SK-N-SH (cell line): ENCODE measurements around the gene MORN2. TPM values are rescaled to one million over a fixed set of nuclear protein-coding genes. Genes with fewer than 3 reads are reported as not detected.

Experiments
- CTCF ChIA-PET: fragments of 300-600, 350-600 bp; formaldehyde crosslinking; extraction: SDS; loops from one replicate; lab custom pipeline; 2021; lab: Yijun Ruan, JAX
- POLR2A ChIA-PET: fragments of 350-600 bp; sonication (Branson Sonifier 250); formaldehyde crosslinking; extraction: SDS; loops from one replicate; lab custom pipeline; 2020; ENCODE audit warnings: antibody characterized with exemption, inconsistent platforms; lab: Yijun Ruan, JAX
- DNase-seq: peaks from one replicate; pipeline ENCODE4 v3.0.0; 2012
- H2AFZ ChIP-seq: fragments of 200-600 bp; sonication (generic); 2 replicates; pipeline ENCODE4 v1.8.1; 2016; ENCODE audit warnings: antibody characterized with exemption, mild to moderate bottlenecking, low read depth
- H3F3A ChIP-seq: fragments of 200-600 bp; sonication (generic); replicated peaks from 2 replicates; pipeline ENCODE3; 2016; ENCODE audit warnings: antibody characterized with exemption, mild to moderate bottlenecking; ENCODE audit not compliant: insufficient read depth
- H3K27ac ChIP-seq, 2 experiments: fragments of 200-500 bp in 1 of 2; fragments of 200-600 bp in 1 of 2; sonication (Bioruptor generic) in 1 of 2; sonication (generic), shearing (Covaris generic) in 1 of 2; 2 replicates each; pipeline versions ENCODE4 v1.5.1 to v1.6.1; 2014 to 2016; ENCODE audit warnings: low read depth in 2 of 2, inconsistent platforms in 1 of 2, low read length in 1 of 2, mild to moderate bottlenecking in 1 of 2, mixed read lengths in 1 of 2
- H3K27me3 ChIP-seq: fragments of 200-600 bp; sonication (generic), shearing (Covaris generic); 2 replicates; pipeline ENCODE4 v1.6.1; 2016; ENCODE audit warnings: mixed run types; ENCODE audit not compliant: insufficient read depth
- H3K36me3 ChIP-seq, 2 experiments: fragments of 200-500 bp in 1 of 2; fragments of 200-600 bp in 1 of 2; sonication (Bioruptor generic) in 1 of 2; sonication (generic) in 1 of 2; replicated peaks in 1 of 2; 2 replicates each; pipeline versions ENCODE3 to v1.5.1; 2014 to 2016; ENCODE audit warnings: low read length in 1 of 2, mild to moderate bottlenecking in 1 of 2; ENCODE audit not compliant: insufficient read depth in 2 of 2, control insufficient read depth in 1 of 2
- H3K4me1 ChIP-seq, 2 experiments: fragments of 200-500 bp in 1 of 2; fragments of 200-600 bp in 1 of 2; sonication (Bioruptor generic) in 1 of 2; sonication (generic), shearing (Covaris generic) in 1 of 2; 2 replicates each; pipeline versions ENCODE4 v1.5.1 to v1.6.1; 2014 to 2016; ENCODE audit warnings: low read depth in 1 of 2, low read length in 1 of 2, mixed run types in 1 of 2; ENCODE audit not compliant: insufficient read depth in 2 of 2, control insufficient read depth in 1 of 2
- H3K4me2 ChIP-seq: fragments of 200-600 bp; sonication (generic), shearing (Covaris generic); 2 replicates; pipeline ENCODE4 v1.6.1; 2017; ENCODE audit warnings: mixed run types
- H3K4me3 ChIP-seq, 2 experiments: fragments of 200-500 bp in 1 of 2; fragments of 200-600 bp in 1 of 2; sonication (Bioruptor generic) in 1 of 2; sonication (generic), shearing (Covaris generic) in 1 of 2; 2 replicates each; pipeline versions ENCODE4 v1.5.1 to v1.8.1; 2014 to 2016; ENCODE audit warnings: low read depth in 2 of 2, inconsistent platforms in 1 of 2, low read length in 1 of 2, mild to moderate bottlenecking in 1 of 2, mixed read lengths in 1 of 2, moderate library complexity in 1 of 2
- H3K79me2 ChIP-seq: fragments of 200-600 bp; sonication (generic); 2 replicates; pipeline ENCODE4 v1.8.1; 2017; ENCODE audit warnings: mild to moderate bottlenecking; ENCODE audit not compliant: insufficient read depth
- H3K9ac ChIP-seq: fragments of 200-600 bp; sonication (generic); 2 replicates; pipeline ENCODE4 v1.6.1; 2017; ENCODE audit warnings: mixed run types
- H3K9me2 ChIP-seq: fragments of 200-600 bp; sonication (generic); 2 replicates; pipeline ENCODE4 v1.6.1; 2017; ENCODE audit warnings: mixed run types
- H3K9me3 ChIP-seq: fragments of 200-600 bp; sonication (generic); 2 replicates; pipeline ENCODE4 v1.6.1; 2017; ENCODE audit warnings: mixed run types, mild to moderate bottlenecking, moderate library complexity
- H4K20me1 ChIP-seq: fragments of 200-600 bp; sonication (generic); 2 replicates; pipeline ENCODE4 v1.6.1; 2017; ENCODE audit warnings: mild to moderate bottlenecking, mixed run types; ENCODE audit not compliant: insufficient read depth
- CHD2 ChIP-seq: fragments of 150-350 bp; IDR thresholded peaks from 2 replicates; pipeline ENCODE4 v1.6.1; 2018; ENCODE audit warnings: low read length; ENCODE audit not compliant: partially characterized antibody
- CTCF ChIP-seq: fragments of 200-600 bp; sonication (generic); IDR thresholded peaks from 2 replicates; pipeline ENCODE4 v1.6.1; 2017; ENCODE audit warnings: antibody characterized with exemption, mild to moderate bottlenecking, moderate library complexity
- EP300 ChIP-seq, 2 experiments: IDR thresholded peaks; 2 replicates each; pipeline versions ENCODE4 v1.4.0 to v1.6.1; 2012; ENCODE audit warnings: borderline replicate concordance in 1 of 2, low read depth in 1 of 2, low read length in 1 of 2
- FOXJ3 ChIP-seq: sonication (generic); formaldehyde crosslinking; IDR thresholded peaks from 2 replicates; pipeline ENCODE4 v1.5.1; 2020; ENCODE audit warnings: mild to moderate bottlenecking, missing genetic modification reagents
- FOXM1 ChIP-seq: IDR thresholded peaks from 2 replicates; pipeline ENCODE4 v1.4.0; 2012; ENCODE audit warnings: low read depth, mild to moderate bottlenecking
- GABPA ChIP-seq: IDR thresholded peaks from 2 replicates; pipeline ENCODE4 v1.4.0; 2012; ENCODE audit warnings: low read depth, mild to moderate bottlenecking
- GATA2 ChIP-seq: sonication (generic); formaldehyde crosslinking; IDR thresholded peaks from 2 replicates; pipeline ENCODE4 v1.5.0; 2020; ENCODE audit warnings: mild to moderate bottlenecking, missing genetic modification reagents
- JUND ChIP-seq: IDR thresholded peaks from 2 replicates; pipeline ENCODE4 v1.4.0; 2012
- MAX ChIP-seq: IDR thresholded peaks from 2 replicates; pipeline ENCODE4 v1.4.0; 2012; ENCODE audit warnings: low read depth
- MEF2A ChIP-seq: IDR thresholded peaks from 2 replicates; pipeline ENCODE4 v1.4.0; 2012; ENCODE audit warnings: low read depth, borderline replicate concordance
- NFIC ChIP-seq: IDR thresholded peaks from 2 replicates; pipeline ENCODE4 v1.4.0; 2012; ENCODE audit warnings: borderline replicate concordance
- NRF1 ChIP-seq: IDR thresholded peaks from 2 replicates; pipeline ENCODE4 v1.6.1; 2012; ENCODE audit warnings: low read depth, mild to moderate bottlenecking, low read length
- RAD21 ChIP-seq: IDR thresholded peaks from 2 replicates; pipeline ENCODE4 v1.6.1; 2012; ENCODE audit warnings: mild to moderate bottlenecking, low read length
- RCOR1 ChIP-seq: fragments of 150-350 bp; IDR thresholded peaks from 2 replicates; pipeline ENCODE4 v1.6.1; 2017; ENCODE audit warnings: antibody characterized with exemption, low read length
- REST ChIP-seq: IDR thresholded peaks from 2 replicates; pipeline ENCODE4 v1.6.1; 2012; ENCODE audit warnings: mild to moderate bottlenecking, low read depth, low read length, moderate library complexity
- RFX5 ChIP-seq: IDR thresholded peaks from 2 replicates; pipeline ENCODE4 v1.6.1; 2012; ENCODE audit warnings: mild to moderate bottlenecking, improper control_type of control experiment, low read length
- SMC3 ChIP-seq: IDR thresholded peaks from 2 replicates; pipeline ENCODE4 v1.6.1; 2012; ENCODE audit warnings: low read depth, low read length, improper control_type of control experiment
- TCF12 ChIP-seq: IDR thresholded peaks from 2 replicates; pipeline ENCODE4 v1.4.0; 2012
- TEAD4 ChIP-seq: IDR thresholded peaks from 2 replicates; pipeline ENCODE4 v1.4.0; 2012; ENCODE audit warnings: mild to moderate bottlenecking, borderline replicate concordance; ENCODE audit not compliant: insufficient read depth
- ZBTB33 ChIP-seq: IDR thresholded peaks from 2 replicates; pipeline ENCODE4 v1.4.0; 2012; ENCODE audit warnings: low read depth, borderline replicate concordance
- WGBS: methylation state at CpG from one replicate; pipeline ENCODE4 v1.1.6; 2017; ENCODE audit warnings: low lambda C conversion rate; 5-methylcytosine and 5-hydroxymethylcytosine counted together
- polyA plus RNA-seq, 3 experiments: library from polyadenylated mRNA; depleted of rRNA; stranded (reverse); fragments of >200 nt; gene quantifications; 2 replicates each; pipeline ENCODE4 v1.2.3, GENCODE V29; 2012

The MORN2 gene
- polyA plus RNA-seq, 1 of the 3 experiments (the other 2 are of a cell fraction), result 23.2 TPM

GRCh38 chr2:38835990-38836389, 39.8 kb upstream of the MORN2 start:
- Histone ChIP-seq H3K9ac (no peak overlapping the region), H3K4me2 (no peak overlapping the region), H3K79me2 (no peaks in the 10 kb centered on the region), H3F3A (no peaks in the 10 kb centered on the region), H4K20me1 (no peaks in the 10 kb centered on the region), H3K27ac (no peak overlapping the region), H3K4me1 (no peaks in the 10 kb centered on the region), H3K9me2 (no peaks in the 10 kb centered on the region), H3K4me3 (no peak overlapping the region), H2AFZ (no peak overlapping the region), H3K27me3 (no peaks in the 10 kb centered on the region), H3K9me3 (no peaks in the 10 kb centered on the region), H3K36me3 (peaks cover 27 to 44% of the 10 kb centered on the region in 2 experiments)
- 96% methylated on average over 3 of the region's 3 CpGs for WGBS
- POLR2A ChIA-PET, result interaction anchor here (0.7 kb wide), 1 partner anchor 142 kb away, joined by 3 read pairs; no protein-coding TSS in a partner anchor
- TF ChIP-seq RAD21 (no peak), CHD2 (no peak), SMC3 (no peak), GABPA (no peak), RFX5 (no peak), FOXM1 (no peak), ZBTB33 (no peak), FOXJ3 (CRISPR knock-in tag) (no peak), MEF2A (no peak), TEAD4 (no peak), JUND (no peak), NRF1 (no peak), REST (no peak), RCOR1 (no peak), NFIC (no peak), TCF12 (no peak), GATA2 (CRISPR knock-in tag) (no peak), EP300 (IDR thresholded peaks at IDR 0.05; ENCODE audit: borderline replicate concordance in 1 of 2, low read depth in 1 of 2, low read length in 1 of 2) (no peak), MAX (no peak), CTCF (no peak)
- DNase-seq, result no peak
- CTCF ChIA-PET, result interaction anchor here (0.6 to 2.6 kb wide), 4 partner anchors 11 to 254 kb away, joined by 3 to 26 read pairs (median 10); no protein-coding TSS in a partner anchor
